Panc1 (cell line): Measurements from ENCODE around the gene ZSWIM8. TPM values are rescaled to one million over a fixed set of nuclear protein-coding genes. Genes with fewer than 3 reads are reported as not detected.

Source experiments
- ATAC-seq: fragments of 200-7000 bp; cut with Tn5 transposase; 2 replicates; pipeline ENCODE4 v1.9.1; 2020; ENCODE audit warnings: mild to moderate bottlenecking, moderate library complexity
- BruUV-seq: library from RNA; stranded (reverse); fragments of 400-500 nt; replicated peaks from 2 replicates; lab custom pipeline; 2021; lab: Mats Ljungman, UMichigan
- CTCF ChIA-PET: fragments of 300-600 bp; sonication (Branson Sonifier 250); formaldehyde crosslinking; loops from one replicate; lab custom pipeline; 2022; ENCODE audit warnings: antibody characterized with exemption; lab: Charles Lee
- POLR2A ChIA-PET: fragments of 300-600 bp; sonication (Branson Sonifier 250); formaldehyde crosslinking; loops from one replicate; lab custom pipeline; 2022; ENCODE audit warnings: antibody characterized with exemption; lab: Charles Lee
- DNase-seq: peaks from one replicate; pipeline ENCODE4 v3.0.0-alpha.2; 2010; ENCODE audit warnings: low read depth, low spot score
- H3K27ac ChIP-seq: 2 replicates; pipeline ENCODE4 v1.5.1; 2011; ENCODE audit warnings: mild to moderate bottlenecking, low read length, inconsistent platforms
- H3K27me3 ChIP-seq: fragments of 200-500 bp; sonication (Bioruptor generic); 2 replicates; pipeline ENCODE4 v1.6.0; 2014; ENCODE audit warnings: low read length, inconsistent platforms; ENCODE audit not compliant: control insufficient read depth, insufficient read depth
- H3K36me3 ChIP-seq: fragments of 200-500 bp; sonication (Bioruptor generic); 2 replicates; pipeline ENCODE4 v1.5.1; 2014; ENCODE audit warnings: inconsistent platforms, mild to moderate bottlenecking, low read length, moderate library complexity; ENCODE audit not compliant: control insufficient read depth, insufficient read depth
- H3K4me1 ChIP-seq: 2 replicates; pipeline ENCODE4 v1.5.1; 2011; ENCODE audit warnings: inconsistent platforms, mild to moderate bottlenecking, low read length, moderate library complexity; ENCODE audit not compliant: control insufficient read depth, insufficient read depth
- H3K4me3 ChIP-seq, 2 experiments: 2 replicates each; pipeline ENCODE4 v1.5.1; 2011 to 2012; ENCODE audit warnings: low read depth in 2 of 2, low read length in 2 of 2, mild to moderate bottlenecking in 2 of 2, inconsistent platforms in 1 of 2, moderate library complexity in 1 of 2
- H3K9me3 ChIP-seq: fragments of 200-500 bp; sonication (Bioruptor generic); 2 replicates; pipeline ENCODE4 v1.5.1; 2014; ENCODE audit warnings: low read depth, mild to moderate bottlenecking, inconsistent platforms, low read length, moderate library complexity; ENCODE audit not compliant: control insufficient read depth, insufficient read depth
- CTCF ChIP-seq: fragments of 450-650 bp; IDR thresholded peaks from 2 replicates; pipeline ENCODE4 v1.5.1; 2017; ENCODE audit warnings: mild to moderate bottlenecking
- POLR2AphosphoS5 ChIP-seq: IDR thresholded peaks from 2 replicates; pipeline ENCODE4 v1.6.1; 2012; ENCODE audit warnings: mild to moderate bottlenecking, low read depth, low read length, moderate library complexity
- REST ChIP-seq, 2 experiments: IDR thresholded peaks; 2 replicates each; pipeline ENCODE4 v1.6.1; 2011 to 2012; ENCODE audit warnings: low read depth in 2 of 2, control low read depth in 1 of 2, low read length in 1 of 2, mild to moderate bottlenecking in 1 of 2, moderate library complexity in 1 of 2; ENCODE audit not compliant: insufficient read depth in 1 of 2
- SIN3A ChIP-seq: IDR thresholded peaks from 2 replicates; pipeline ENCODE4 v1.6.1; 2012; ENCODE audit warnings: low read depth, mild to moderate bottlenecking, low read length, moderate library complexity, borderline replicate concordance; ENCODE audit not compliant: insufficient read depth
- TCF7L2 ChIP-seq: IDR thresholded peaks from 2 replicates; pipeline ENCODE4 v1.6.1; 2011; ENCODE audit warnings: mild to moderate bottlenecking, low read depth, low read length, inconsistent platforms
- in situ Hi-C: cut with HindIII; loops from 2 replicates; pipeline ENCODE4 v1.10.0; 2016; ENCODE audit warnings: low sequenced_read_pairs, low pct_unique_long_range_greater_than_20kb
- intact Hi-C: fragments of 100-400 bp; cut with micrococcal nuclease; formaldehyde crosslinking; loops from one replicate; pipeline ENCODE4 v1.10.0; 2022; ENCODE audit not compliant: unreplicated experiment
- total RNA-seq: library from RNA; stranded (reverse); gene quantifications from one replicate; pipeline ENCODE4 v1.2.1, GENCODE V29; 2021; ENCODE audit not compliant: unreplicated experiment

Gene ZSWIM8
- total RNA-seq, 1 experiment from 2014 or later, result 109 TPM

GRCh38 chr10:73819513-73820093 is 34.2 kb downstream of the ZSWIM8 start:
- DNase-seq, result no peak
- no peaks in the 10 kb centered on the region for H3K4me1 ChIP-seq
- in situ Hi-C loops, result no loop called here
- peak; percentile 52 for ATAC-seq
- H3K36me3 ChIP-seq, result peaks cover 7% of the 10 kb centered on the region; the same call in 1 of the 2 replicates
- no peak overlapping the region for H3K27ac ChIP-seq
- no peaks in the 10 kb centered on the region for H3K27me3 ChIP-seq
- POLR2A ChIA-PET, result no interaction called here
- CTCF ChIA-PET, result interaction anchor here (0.6 to 1.0 kb wide), 3 partner anchors 40 to 60 kb away, joined by 3 to 4 read pairs (median 4); no protein-coding TSS in a partner anchor
- intact Hi-C loops, result no loop called here
- BruUV-seq, result no TSS peak
- TF ChIP-seq SIN3A (no peak), TCF7L2 (no peak), CTCF (no peak), POLR2AphosphoS5 (no peak), REST (IDR thresholded peaks at IDR 0.05; ENCODE audit: insufficient read depth in 1 of 2, low read depth in 2 of 2, low read length in 1 of 2) (no peak)
- no peak overlapping the region for H3K4me3 ChIP-seq
- no peaks in the 10 kb centered on the region for H3K9me3 ChIP-seq

GRCh38 chr10:73823391-73823790 is 38.0 kb downstream of the ZSWIM8 start:
- no peaks in the 10 kb centered on the region for H3K36me3 ChIP-seq
- DNase-seq, result no peak
- intact Hi-C loops (no loop called here), in situ Hi-C loops (no loop called here)
- H3K9me3 ChIP-seq, result no peaks in the 10 kb centered on the region
- H3K4me3 ChIP-seq, result no peak overlapping the region
- POLR2A ChIA-PET, result no interaction called here
- no peak overlapping the region for H3K27ac ChIP-seq
- TF ChIP-seq CTCF, result no peak
- TF ChIP-seq REST (IDR thresholded peaks at IDR 0.05; ENCODE audit: insufficient read depth in 1 of 2, low read depth in 2 of 2, low read length in 1 of 2), result no peak
- TF ChIP-seq SIN3A, result no peak
- H3K27me3 ChIP-seq, result no peaks in the 10 kb centered on the region
- BruUV-seq, result no TSS peak
- no peak for ATAC-seq
- no peaks in the 10 kb centered on the region for H3K4me1 ChIP-seq
- CTCF ChIA-PET, result no interaction called here
